Nephron progenitor cell (in vitro differentiated cells): ENCODE measurements around the gene DHX16.

Experiments
- DNase-seq: peaks from one replicate; pipeline ENCODE4 v3.0.0; 2021
- H3K27ac Mint-ChIP-seq: 2 replicates; pipeline ENCODE4 v1.8.0; 2021; ENCODE audit warnings: mild to moderate bottlenecking, moderate library complexity, mixed read lengths
- H3K27me3 Mint-ChIP-seq: 2 replicates; pipeline ENCODE4 v1.8.0; 2021; ENCODE audit warnings: mild to moderate bottlenecking, low read depth, mixed read lengths; ENCODE audit not compliant: poor library complexity
- H3K36me3 Mint-ChIP-seq: 2 replicates; pipeline ENCODE4 v1.8.0; 2021; ENCODE audit warnings: low read depth, mixed read lengths
- H3K4me1 Mint-ChIP-seq: 2 replicates; pipeline ENCODE4 v1.8.0; 2021; ENCODE audit warnings: mixed read lengths
- H3K4me3 Mint-ChIP-seq: 2 replicates; pipeline ENCODE4 v1.8.0; 2021; ENCODE audit warnings: mild to moderate bottlenecking, moderate library complexity, mixed read lengths
- H3K9me3 Mint-ChIP-seq: 2 replicates; pipeline ENCODE4 v1.8.0; 2021; ENCODE audit warnings: mild to moderate bottlenecking, moderate library complexity, mixed read lengths
- CTCF ChIP-seq: fragments of 200-600 bp; sonication (generic); IDR thresholded peaks from 2 replicates; pipeline ENCODE4 v1.5.0; 2021; ENCODE audit warnings: antibody characterized with exemption

Gene DHX16

DNA sequence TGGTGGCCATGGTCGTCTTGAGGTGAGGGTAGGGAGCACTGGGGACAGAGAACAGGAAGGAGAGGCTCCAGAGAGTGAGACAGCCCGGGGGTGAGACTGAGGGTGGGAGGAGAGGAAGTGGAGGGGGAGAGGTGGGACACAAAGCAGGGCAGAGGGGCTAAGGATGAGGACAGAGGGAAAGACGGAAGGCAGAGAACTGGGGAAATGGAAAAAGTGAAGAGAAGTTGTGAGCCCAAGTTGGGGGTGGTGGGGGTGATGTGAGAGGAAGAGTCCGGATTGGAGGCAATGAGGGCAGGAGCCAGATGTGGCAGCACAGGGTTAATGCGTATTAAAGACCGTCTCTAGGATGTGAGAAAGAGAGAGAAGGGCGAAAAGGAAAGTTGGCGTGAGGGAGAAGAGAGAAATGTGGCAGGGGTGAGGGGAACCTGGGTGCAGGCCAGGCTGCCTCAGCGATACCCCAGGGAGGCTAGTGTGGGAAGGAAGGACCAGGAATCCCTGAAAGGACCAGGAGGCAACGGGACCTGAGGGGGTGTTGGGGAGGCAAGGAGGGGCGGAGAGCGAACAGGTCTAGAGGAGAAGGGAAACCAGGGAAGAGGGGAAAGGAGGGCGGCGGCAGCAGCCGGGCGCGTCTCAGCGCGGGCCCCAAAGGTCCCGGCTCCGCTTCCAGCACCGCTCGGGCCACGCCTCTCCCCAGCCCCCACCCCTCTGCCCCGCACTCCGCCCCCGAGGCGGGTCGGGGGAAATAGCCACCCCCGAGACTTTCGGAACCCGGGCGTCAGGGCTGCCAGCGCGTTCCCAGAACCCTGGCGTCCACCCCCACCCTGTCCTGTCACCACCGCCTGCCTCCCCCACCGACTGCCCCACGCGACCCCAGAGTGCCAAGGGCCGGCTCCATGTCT lies 13.5 kb upstream of the DHX16 start, which contains the start of gene PPP1R18:
Gene PPP1R18 (minus strand): TSS at position 637 of the 899 bp plus-strand sequence. CDS start 627 bp downstream, at position 10.
- peak; percentile 66 for DNase-seq
- peak within 1 kb of the TSS; percentile 93 for H3K4me3 Mint-ChIP-seq
- peaks cover 87% of the 10 kb centered on the region for H3K4me1 Mint-ChIP-seq
- no peaks in the 10 kb centered on the region for H3K27me3 Mint-ChIP-seq
- TF ChIP-seq CTCF: no peak
- H3K36me3 Mint-ChIP-seq: peaks cover 20% of the 10 kb centered on the region
- no peaks in the 10 kb centered on the region for H3K9me3 Mint-ChIP-seq
- peak within 1 kb of the TSS; percentile 98 for H3K27ac Mint-ChIP-seq

GRCh38 chr6:30685157-30686008 lies 12.6 kb upstream of the DHX16 start:
- H3K4me3 Mint-ChIP-seq: peak overlapping the region; percentile 93
- no peaks in the 10 kb centered on the region for H3K27me3 Mint-ChIP-seq
- peak overlapping the region; percentile 98 for H3K27ac Mint-ChIP-seq
- no peak for DNase-seq
- no peak for TF ChIP-seq CTCF
- peaks cover 26% of the 10 kb centered on the region for H3K36me3 Mint-ChIP-seq
- H3K9me3 Mint-ChIP-seq: no peaks in the 10 kb centered on the region
- peaks cover 86% of the 10 kb centered on the region for H3K4me1 Mint-ChIP-seq

- Mint-ChIP-seq H3K27ac (peak overlapping the region; percentile 98), H3K36me3 (peaks cover 30% of the 10 kb centered on the region), H3K4me3 (peak overlapping the region; percentile 93), H3K4me1 (peaks cover 86% of the 10 kb centered on the region), H3K27me3 (peaks cover 5% of the 10 kb centered on the region), H3K9me3 (no peaks in the 10 kb centered on the region)
- TF ChIP-seq CTCF: no peak
- peak; percentile 14 for DNase-seq
Observed at GRCh38 chr6:30684386-30685156, 11.8 kb upstream of the DHX16 start.

DNA sequence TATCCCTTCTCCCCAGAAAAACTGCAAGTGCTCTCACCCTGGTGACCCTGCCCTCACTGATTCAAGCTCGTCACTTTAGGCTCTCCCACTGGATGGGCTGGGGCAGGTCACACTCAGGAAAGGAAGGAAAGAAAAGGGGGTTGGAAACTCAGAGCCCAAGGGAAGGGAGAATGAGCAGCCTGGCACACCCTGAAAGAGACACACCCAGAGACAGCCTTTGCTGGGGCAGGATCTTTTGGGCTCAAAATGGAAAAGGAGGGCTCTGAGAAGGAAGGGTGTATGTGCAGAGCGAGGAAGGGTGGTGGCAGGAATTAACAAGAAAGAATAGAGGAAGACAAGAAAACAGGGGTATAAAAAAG lies 11.2 kb upstream of the DHX16 start:
- H3K9me3 Mint-ChIP-seq: no peaks in the 10 kb centered on the region
- H3K27me3 Mint-ChIP-seq: peaks cover 9% of the 10 kb centered on the region
- H3K36me3 Mint-ChIP-seq: peaks cover 34% of the 10 kb centered on the region
- no peak for DNase-seq
- H3K27ac Mint-ChIP-seq: peak overlapping the region; percentile 86
- no peak for TF ChIP-seq CTCF
- H3K4me3 Mint-ChIP-seq: peak overlapping the region; percentile 87
- H3K4me1 Mint-ChIP-seq: peaks cover 86% of the 10 kb centered on the region

GRCh38 chr6:30683183-30683979 lies 10.6 kb upstream of the DHX16 start:
- no peak for TF ChIP-seq CTCF
- peaks cover 81% of the 10 kb centered on the region for H3K4me1 Mint-ChIP-seq
- peak; percentile 9 for DNase-seq
- H3K36me3 Mint-ChIP-seq: peaks cover 38% of the 10 kb centered on the region
- H3K9me3 Mint-ChIP-seq: no peaks in the 10 kb centered on the region
- peak overlapping the region; percentile 87 for H3K4me3 Mint-ChIP-seq
- peak overlapping the region; percentile 88 for H3K27ac Mint-ChIP-seq
- H3K27me3 Mint-ChIP-seq: peaks cover 9% of the 10 kb centered on the region
